Liver (tissue), 3 donors: ENCODE data around the gene SRSF5.

Source experiments
- EGR1 ChIP-seq, 2 donors: IDR thresholded peaks; 2 replicates each; pipeline ENCODE4 v1.6.1; 2016 to 2018; ENCODE audit warnings: antibody characterized with exemption in 2 of 2, low read depth in 2 of 2
- RAD21 ChIP-seq, 2 donors: IDR thresholded peaks; 2 replicates each; pipeline ENCODE4 v1.6.1; 2016; ENCODE audit warnings: antibody characterized with exemption in 2 of 2, mild to moderate bottlenecking in 2 of 2
- TAF1 ChIP-seq: conservative IDR thresholded peaks from 2 replicates; pipeline ENCODE4 v1.6.1; 2016; ENCODE audit warnings: antibody characterized with exemption, mild to moderate bottlenecking
- YY1 ChIP-seq: IDR thresholded peaks from 2 replicates; pipeline ENCODE4 v1.6.1; 2016; ENCODE audit warnings: antibody characterized with exemption, mild to moderate bottlenecking
- TF ChIP-seq, protein P1 (sequence below): fragments of 150-350 bp; IDR thresholded peaks from 2 replicates; pipeline ENCODE4 v1.5.1; 2017; ENCODE audit warnings: improper control_type of control experiment, low read depth, low read length; ENCODE audit not compliant: missing input control
- TF ChIP-seq, protein P2 (sequence below): IDR thresholded peaks from 2 replicates; pipeline ENCODE4 v1.6.1; 2016; ENCODE audit warnings: antibody characterized with exemption
- TF ChIP-seq, protein P3 (sequence below): IDR thresholded peaks from 2 replicates; pipeline ENCODE4 v1.6.1; 2016; ENCODE audit warnings: antibody characterized with exemption
- TF ChIP-seq, protein P4 (sequence below): IDR thresholded peaks from 2 replicates; pipeline ENCODE4 v1.6.1; 2016; ENCODE audit warnings: antibody characterized with exemption, mild to moderate bottlenecking
- donor health status: healthy.
- donor health status: healthy.

DNA sequence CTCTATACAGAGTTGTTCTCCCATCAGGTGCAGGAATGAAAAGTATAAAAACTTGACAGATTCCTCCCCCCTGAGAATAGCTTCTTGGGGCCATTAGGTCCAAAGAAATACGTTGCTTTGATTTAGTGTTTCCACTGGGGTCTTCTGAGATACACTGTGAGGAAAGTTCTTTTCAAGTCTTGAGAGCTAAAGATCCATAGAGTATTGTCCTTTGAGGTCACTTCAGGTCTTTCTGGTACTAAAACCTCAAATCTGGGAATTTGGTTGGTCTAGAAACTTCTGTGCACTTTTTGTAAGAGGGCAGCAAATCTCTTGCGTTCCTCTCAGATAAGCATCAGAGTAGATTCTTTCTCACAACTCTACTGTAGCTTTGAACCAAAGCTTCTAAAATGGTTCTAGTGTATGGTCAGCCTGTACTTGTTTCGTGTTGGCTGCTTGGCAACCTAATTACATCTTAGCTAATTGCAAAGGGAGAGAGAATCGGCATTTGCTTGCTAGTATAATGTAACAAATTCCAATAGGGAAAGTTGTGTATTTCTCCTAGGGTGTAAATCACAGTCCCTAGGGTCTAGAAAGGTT, 10.0 kb downstream of the SRSF5 start:
- TF ChIP-seq, protein P1, sequence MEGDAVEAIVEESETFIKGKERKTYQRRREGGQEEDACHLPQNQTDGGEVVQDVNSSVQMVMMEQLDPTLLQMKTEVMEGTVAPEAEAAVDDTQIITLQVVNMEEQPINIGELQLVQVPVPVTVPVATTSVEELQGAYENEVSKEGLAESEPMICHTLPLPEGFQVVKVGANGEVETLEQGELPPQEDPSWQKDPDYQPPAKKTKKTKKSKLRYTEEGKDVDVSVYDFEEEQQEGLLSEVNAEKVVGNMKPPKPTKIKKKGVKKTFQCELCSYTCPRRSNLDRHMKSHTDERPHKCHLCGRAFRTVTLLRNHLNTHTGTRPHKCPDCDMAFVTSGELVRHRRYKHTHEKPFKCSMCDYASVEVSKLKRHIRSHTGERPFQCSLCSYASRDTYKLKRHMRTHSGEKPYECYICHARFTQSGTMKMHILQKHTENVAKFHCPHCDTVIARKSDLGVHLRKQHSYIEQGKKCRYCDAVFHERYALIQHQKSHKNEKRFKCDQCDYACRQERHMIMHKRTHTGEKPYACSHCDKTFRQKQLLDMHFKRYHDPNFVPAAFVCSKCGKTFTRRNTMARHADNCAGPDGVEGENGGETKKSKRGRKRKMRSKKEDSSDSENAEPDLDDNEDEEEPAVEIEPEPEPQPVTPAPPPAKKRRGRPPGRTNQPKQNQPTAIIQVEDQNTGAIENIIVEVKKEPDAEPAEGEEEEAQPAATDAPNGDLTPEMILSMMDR, result no peak
- TF ChIP-seq RAD21 (IDR thresholded peaks at IDR 0.05) (no peak), TAF1 (no peak), YY1 (no peak), EGR1 (IDR thresholded peaks at IDR 0.05; ENCODE audit: low read depth in 2 of 2) (no peak)
- TF ChIP-seq, protein P2, sequence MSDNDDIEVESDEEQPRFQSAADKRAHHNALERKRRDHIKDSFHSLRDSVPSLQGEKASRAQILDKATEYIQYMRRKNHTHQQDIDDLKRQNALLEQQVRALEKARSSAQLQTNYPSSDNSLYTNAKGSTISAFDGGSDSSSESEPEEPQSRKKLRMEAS, result no peak
- TF ChIP-seq, protein P3, sequence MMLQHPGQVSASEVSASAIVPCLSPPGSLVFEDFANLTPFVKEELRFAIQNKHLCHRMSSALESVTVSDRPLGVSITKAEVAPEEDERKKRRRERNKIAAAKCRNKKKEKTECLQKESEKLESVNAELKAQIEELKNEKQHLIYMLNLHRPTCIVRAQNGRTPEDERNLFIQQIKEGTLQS, result no peak
- TF ChIP-seq, protein P4, sequence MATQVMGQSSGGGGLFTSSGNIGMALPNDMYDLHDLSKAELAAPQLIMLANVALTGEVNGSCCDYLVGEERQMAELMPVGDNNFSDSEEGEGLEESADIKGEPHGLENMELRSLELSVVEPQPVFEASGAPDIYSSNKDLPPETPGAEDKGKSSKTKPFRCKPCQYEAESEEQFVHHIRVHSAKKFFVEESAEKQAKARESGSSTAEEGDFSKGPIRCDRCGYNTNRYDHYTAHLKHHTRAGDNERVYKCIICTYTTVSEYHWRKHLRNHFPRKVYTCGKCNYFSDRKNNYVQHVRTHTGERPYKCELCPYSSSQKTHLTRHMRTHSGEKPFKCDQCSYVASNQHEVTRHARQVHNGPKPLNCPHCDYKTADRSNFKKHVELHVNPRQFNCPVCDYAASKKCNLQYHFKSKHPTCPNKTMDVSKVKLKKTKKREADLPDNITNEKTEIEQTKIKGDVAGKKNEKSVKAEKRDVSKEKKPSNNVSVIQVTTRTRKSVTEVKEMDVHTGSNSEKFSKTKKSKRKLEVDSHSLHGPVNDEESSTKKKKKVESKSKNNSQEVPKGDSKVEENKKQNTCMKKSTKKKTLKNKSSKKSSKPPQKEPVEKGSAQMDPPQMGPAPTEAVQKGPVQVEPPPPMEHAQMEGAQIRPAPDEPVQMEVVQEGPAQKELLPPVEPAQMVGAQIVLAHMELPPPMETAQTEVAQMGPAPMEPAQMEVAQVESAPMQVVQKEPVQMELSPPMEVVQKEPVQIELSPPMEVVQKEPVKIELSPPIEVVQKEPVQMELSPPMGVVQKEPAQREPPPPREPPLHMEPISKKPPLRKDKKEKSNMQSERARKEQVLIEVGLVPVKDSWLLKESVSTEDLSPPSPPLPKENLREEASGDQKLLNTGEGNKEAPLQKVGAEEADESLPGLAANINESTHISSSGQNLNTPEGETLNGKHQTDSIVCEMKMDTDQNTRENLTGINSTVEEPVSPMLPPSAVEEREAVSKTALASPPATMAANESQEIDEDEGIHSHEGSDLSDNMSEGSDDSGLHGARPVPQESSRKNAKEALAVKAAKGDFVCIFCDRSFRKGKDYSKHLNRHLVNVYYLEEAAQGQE, result no peak
